Neural progenitor cell (in vitro differentiated cells): ENCODE results near the gene GAREM2.

Experiments used
- EZH2 ChIP-seq: fragments of 200-600 bp; sonication (generic); IDR thresholded peaks from 2 replicates; pipeline ENCODE4 v1.6.1; 2017; ENCODE audit warnings: antibody characterized with exemption, mild to moderate bottlenecking, moderate library complexity
- TF ChIP-seq, protein P1 (sequence below): fragments of 200-600 bp; sonication (generic); IDR thresholded peaks from 2 replicates; pipeline ENCODE4 v1.5.1; 2017; ENCODE audit warnings: antibody characterized with exemption, mild to moderate bottlenecking

DNA sequence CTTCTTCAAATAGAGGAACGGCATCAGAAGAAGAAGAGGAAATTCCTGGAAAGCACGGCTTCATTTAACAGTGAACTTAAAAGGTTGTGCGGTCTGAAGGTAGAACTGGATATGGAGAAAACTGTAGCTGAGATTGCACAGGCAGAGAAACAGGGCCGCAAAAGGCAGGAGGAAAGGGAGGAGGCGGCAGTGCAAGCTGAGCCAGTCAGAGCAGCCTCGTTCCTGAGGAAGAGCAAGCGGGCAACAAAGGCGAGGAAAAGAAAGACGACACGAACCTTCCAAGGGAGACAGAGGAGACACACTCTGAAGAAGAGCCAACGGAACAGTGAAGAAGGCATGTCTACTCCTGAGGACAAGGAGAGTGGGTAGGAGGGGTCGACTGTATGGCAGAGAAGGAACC, 22.6 kb upstream of the GAREM2 start:
- TF ChIP-seq, protein P1, sequence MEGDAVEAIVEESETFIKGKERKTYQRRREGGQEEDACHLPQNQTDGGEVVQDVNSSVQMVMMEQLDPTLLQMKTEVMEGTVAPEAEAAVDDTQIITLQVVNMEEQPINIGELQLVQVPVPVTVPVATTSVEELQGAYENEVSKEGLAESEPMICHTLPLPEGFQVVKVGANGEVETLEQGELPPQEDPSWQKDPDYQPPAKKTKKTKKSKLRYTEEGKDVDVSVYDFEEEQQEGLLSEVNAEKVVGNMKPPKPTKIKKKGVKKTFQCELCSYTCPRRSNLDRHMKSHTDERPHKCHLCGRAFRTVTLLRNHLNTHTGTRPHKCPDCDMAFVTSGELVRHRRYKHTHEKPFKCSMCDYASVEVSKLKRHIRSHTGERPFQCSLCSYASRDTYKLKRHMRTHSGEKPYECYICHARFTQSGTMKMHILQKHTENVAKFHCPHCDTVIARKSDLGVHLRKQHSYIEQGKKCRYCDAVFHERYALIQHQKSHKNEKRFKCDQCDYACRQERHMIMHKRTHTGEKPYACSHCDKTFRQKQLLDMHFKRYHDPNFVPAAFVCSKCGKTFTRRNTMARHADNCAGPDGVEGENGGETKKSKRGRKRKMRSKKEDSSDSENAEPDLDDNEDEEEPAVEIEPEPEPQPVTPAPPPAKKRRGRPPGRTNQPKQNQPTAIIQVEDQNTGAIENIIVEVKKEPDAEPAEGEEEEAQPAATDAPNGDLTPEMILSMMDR: no peak
- TF ChIP-seq EZH2: no peak
